ENCODE data around the gene CPNE1.

DNA sequence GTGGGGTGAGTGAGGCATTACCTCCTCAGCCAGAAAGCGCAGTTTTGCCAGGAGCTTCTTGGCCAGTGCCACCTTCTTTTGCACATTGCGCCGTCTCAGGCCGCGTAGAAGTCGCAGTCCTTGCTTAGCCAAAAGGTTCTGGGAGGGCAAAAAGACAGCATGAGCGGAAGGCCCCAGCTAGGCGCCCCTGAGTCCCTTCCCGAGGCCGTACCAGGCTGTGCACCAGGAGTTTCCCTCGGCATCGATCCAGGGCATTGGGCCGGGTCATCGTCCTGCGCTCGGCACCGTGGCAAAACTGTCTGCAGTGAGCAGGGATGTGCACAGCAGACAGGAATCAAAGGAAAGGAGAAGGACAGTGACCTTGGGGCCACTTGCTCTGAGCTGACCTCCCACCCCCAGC, 69.2 kb downstream of the CPNE1 start:
- TF ChIP-seq, protein P1, sequence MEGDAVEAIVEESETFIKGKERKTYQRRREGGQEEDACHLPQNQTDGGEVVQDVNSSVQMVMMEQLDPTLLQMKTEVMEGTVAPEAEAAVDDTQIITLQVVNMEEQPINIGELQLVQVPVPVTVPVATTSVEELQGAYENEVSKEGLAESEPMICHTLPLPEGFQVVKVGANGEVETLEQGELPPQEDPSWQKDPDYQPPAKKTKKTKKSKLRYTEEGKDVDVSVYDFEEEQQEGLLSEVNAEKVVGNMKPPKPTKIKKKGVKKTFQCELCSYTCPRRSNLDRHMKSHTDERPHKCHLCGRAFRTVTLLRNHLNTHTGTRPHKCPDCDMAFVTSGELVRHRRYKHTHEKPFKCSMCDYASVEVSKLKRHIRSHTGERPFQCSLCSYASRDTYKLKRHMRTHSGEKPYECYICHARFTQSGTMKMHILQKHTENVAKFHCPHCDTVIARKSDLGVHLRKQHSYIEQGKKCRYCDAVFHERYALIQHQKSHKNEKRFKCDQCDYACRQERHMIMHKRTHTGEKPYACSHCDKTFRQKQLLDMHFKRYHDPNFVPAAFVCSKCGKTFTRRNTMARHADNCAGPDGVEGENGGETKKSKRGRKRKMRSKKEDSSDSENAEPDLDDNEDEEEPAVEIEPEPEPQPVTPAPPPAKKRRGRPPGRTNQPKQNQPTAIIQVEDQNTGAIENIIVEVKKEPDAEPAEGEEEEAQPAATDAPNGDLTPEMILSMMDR (conservative IDR thresholded peaks at IDR 0.05; ENCODE audit: low read length): no peak
- no peak for TF ChIP-seq EZH2phosphoT487 (IDR thresholded peaks at IDR 0.05; ENCODE audit: borderline replicate concordance)
